Neutrophil (primary cell): ENCODE data around the gene TBX4.

Experiments
- H3K27ac ChIP-seq: fragments of 200-600 bp; sonication (generic); 2 replicates; pipeline ENCODE4 v1.5.1; 2016; ENCODE audit warnings: mild to moderate bottlenecking, moderate library complexity
- H3K27me3 ChIP-seq: fragments of 200-600 bp; sonication (generic); 2 replicates; pipeline ENCODE4 v1.6.0; 2016; ENCODE audit warnings: mild to moderate bottlenecking
- H3K36me3 ChIP-seq: fragments of 200-600 bp; sonication (generic); 2 replicates; pipeline ENCODE4 v1.5.1; 2017
- H3K4me1 ChIP-seq, 2 experiments: fragments of 200-600 bp in 1 of 2; sonication (generic) in 1 of 2; 1 replicate in 1 of 2; 2 replicates in 1 of 2; pipeline versions ENCODE4 v1.5.1 to v1.6.1; 2013 to 2016; ENCODE audit warnings: low read depth in 1 of 2, low read length in 1 of 2, mild to moderate bottlenecking in 1 of 2, moderate library complexity in 1 of 2; ENCODE audit not compliant: control insufficient read depth in 1 of 2, insufficient read depth in 1 of 2
- H3K4me3 ChIP-seq, 2 experiments: fragments of 200-600 bp in 1 of 2; sonication (generic) in 1 of 2; 1 replicate in 1 of 2; 2 replicates in 1 of 2; pipeline ENCODE4 v1.5.1; 2013 to 2016; ENCODE audit warnings: low read depth in 1 of 2, low read length in 1 of 2, mild to moderate bottlenecking in 1 of 2, moderate library complexity in 1 of 2
- H3K9me3 ChIP-seq: fragments of 200-600 bp; sonication (generic); 2 replicates; pipeline ENCODE4 v1.5.1; 2016
- TF ChIP-seq, protein P1 (sequence below): fragments of 200-600 bp; sonication (generic); IDR thresholded peaks from 2 replicates; pipeline ENCODE4 v1.5.1; 2016; ENCODE audit warnings: antibody characterized with exemption

TBX4 gene

DNA sequence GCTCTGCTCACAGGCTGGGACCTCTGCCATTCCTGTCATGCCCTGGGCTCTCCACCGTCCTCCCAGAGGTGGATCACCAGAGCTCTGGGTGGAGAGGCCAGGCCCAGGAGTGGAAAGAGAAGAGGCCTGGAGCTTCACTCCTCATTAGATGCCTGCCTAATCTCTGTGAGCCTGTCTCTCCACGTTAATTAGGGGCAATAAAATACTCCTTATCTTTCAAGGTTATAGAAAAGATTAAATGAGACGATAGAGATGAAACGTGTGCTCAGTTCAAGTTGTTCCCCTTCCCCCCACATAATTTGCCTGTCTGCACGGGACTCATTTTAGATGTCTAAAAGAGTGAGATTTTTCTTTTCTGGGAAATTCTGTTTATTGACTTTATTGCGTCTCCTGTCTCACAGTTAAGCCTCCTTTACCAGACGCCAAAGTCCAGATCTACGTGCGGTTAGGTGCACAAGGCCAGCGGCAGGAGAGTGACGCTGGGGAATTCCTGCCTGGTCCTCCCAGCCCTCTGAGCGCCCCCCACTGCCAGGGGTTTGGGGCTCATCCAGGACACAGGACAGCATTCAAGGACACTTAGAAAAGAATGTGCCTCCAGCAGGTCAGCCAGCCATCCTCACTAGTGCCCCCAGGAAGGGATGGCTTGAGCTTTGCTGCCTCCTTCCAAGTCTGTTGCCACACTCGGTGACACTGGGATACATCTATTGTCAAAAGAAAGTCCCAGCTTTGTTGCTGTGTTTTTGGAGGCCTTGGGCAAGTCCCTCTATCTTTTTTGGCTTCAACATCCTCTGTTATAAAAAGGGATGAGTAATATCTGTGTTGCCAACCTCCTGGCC is 42.3 kb downstream of the TBX4 start:
- no peak overlapping the region for H3K4me3 ChIP-seq
- H3K27ac ChIP-seq = no peak overlapping the region
- H3K36me3 ChIP-seq = no peaks in the 10 kb centered on the region
- TF ChIP-seq, protein P1, sequence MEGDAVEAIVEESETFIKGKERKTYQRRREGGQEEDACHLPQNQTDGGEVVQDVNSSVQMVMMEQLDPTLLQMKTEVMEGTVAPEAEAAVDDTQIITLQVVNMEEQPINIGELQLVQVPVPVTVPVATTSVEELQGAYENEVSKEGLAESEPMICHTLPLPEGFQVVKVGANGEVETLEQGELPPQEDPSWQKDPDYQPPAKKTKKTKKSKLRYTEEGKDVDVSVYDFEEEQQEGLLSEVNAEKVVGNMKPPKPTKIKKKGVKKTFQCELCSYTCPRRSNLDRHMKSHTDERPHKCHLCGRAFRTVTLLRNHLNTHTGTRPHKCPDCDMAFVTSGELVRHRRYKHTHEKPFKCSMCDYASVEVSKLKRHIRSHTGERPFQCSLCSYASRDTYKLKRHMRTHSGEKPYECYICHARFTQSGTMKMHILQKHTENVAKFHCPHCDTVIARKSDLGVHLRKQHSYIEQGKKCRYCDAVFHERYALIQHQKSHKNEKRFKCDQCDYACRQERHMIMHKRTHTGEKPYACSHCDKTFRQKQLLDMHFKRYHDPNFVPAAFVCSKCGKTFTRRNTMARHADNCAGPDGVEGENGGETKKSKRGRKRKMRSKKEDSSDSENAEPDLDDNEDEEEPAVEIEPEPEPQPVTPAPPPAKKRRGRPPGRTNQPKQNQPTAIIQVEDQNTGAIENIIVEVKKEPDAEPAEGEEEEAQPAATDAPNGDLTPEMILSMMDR = no peak
- H3K4me1 ChIP-seq = no peaks in the 10 kb centered on the region
- peaks cover 55% of the 10 kb centered on the region for H3K27me3 ChIP-seq
- no peaks in the 10 kb centered on the region for H3K9me3 ChIP-seq

DNA sequence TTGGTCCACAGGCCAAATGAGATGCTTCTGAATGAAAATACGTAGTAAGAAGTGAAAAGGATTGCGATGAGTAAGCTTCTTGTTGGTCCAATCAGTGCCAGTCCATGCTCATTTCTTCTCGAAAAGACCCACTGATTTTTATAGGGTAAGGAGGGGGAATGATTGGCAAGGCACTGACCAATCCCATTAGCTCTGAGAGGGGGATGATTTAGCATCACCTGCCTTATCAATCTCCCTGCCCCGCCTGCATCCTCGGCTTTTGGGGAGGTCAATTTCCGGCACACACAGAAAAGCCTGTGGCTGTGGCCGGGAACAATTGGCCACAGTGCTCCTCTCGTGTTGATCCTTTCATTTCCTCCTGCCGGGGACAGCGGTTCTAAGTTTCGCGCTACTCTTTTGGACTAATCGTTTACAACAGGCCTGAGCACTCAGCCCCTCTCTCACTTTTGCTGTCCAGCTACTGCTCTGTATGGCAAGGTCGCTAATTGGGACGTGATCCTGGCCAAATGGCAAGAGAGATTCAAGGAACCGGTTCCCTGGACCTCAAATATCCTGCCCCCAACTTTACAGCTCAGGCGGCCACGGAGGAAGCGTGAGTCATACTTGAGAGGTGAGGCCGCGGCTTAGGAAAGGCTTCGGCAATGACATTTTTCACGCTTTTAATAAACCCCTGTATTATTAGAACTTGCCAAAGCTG is 43.1 kb downstream of the TBX4 start:
- H3K27ac ChIP-seq = no peak overlapping the region
- no peak overlapping the region for H3K4me3 ChIP-seq

GRCh38 chr17:61496174-61496956 is 44.1 kb downstream of the TBX4 start:
- Histone ChIP-seq H3K9me3 (no peaks in the 10 kb centered on the region), H3K27me3 (peaks cover 61% of the 10 kb centered on the region), H3K4me3 (no peak overlapping the region), H3K36me3 (no peaks in the 10 kb centered on the region), H3K4me1 (no peaks in the 10 kb centered on the region), H3K27ac (no peak overlapping the region)
- TF ChIP-seq, protein P1 = no peak

More for the DNA sequence above, 43.1 kb downstream of the TBX4 start:
- Histone ChIP-seq H3K36me3 (no peaks in the 10 kb centered on the region), H3K4me1 (no peaks in the 10 kb centered on the region), H3K9me3 (no peaks in the 10 kb centered on the region), H3K27me3 (peaks cover 60% of the 10 kb centered on the region)
- TF ChIP-seq, protein P1 = no peak

GRCh38 chr17:61496957-61497653 is 44.9 kb downstream of the TBX4 start:
- peaks cover 69% of the 10 kb centered on the region for H3K27me3 ChIP-seq
- H3K4me3 ChIP-seq = no peak overlapping the region
- H3K4me1 ChIP-seq = no peaks in the 10 kb centered on the region
- no peak overlapping the region for H3K27ac ChIP-seq
- no peaks in the 10 kb centered on the region for H3K9me3 ChIP-seq
- no peaks in the 10 kb centered on the region for H3K36me3 ChIP-seq
- TF ChIP-seq, protein P1 = no peak
